HepG2 (cell line): ENCODE results near the gene ABCB6. TPM values are rescaled to one million over a fixed set of nuclear protein-coding genes. Genes with fewer than 3 reads are reported as not detected.

Experiments
- CAMTA2 ChIP-seq: sonication (generic); formaldehyde crosslinking; IDR thresholded peaks from 2 replicates; pipeline ENCODE4 v1.4.0; 2020; ENCODE audit warnings: mild to moderate bottlenecking, missing genetic modification reagents, borderline replicate concordance
- NFE2L1 ChIP-seq: sonication (generic); formaldehyde crosslinking; IDR thresholded peaks from 2 replicates; pipeline ENCODE4 v1.4.0; 2020; ENCODE audit warnings: missing genetic modification reagents, mild to moderate bottlenecking, borderline replicate concordance
- NR2F2 ChIP-seq: IDR thresholded peaks from 2 replicates; pipeline ENCODE4 v1.6.1; 2012; ENCODE audit warnings: low read depth, inconsistent platforms, borderline replicate concordance
- SNRNP70 ChIP-seq: fragments of 200-400 bp; formaldehyde crosslinking; IDR thresholded peaks from 2 replicates; pipeline ENCODE4 v1.6.1; 2017; ENCODE audit warnings: mild to moderate bottlenecking, low read depth, low read length, moderate library complexity
- ZBTB21 ChIP-seq: sonication (generic); formaldehyde crosslinking; IDR thresholded peaks from 2 replicates; pipeline ENCODE4 v1.4.0; 2020; ENCODE audit warnings: missing genetic modification reagents
- ZNF3 ChIP-seq: IDR thresholded peaks from 2 replicates; pipeline ENCODE4 v1.7.0; 2017; ENCODE audit warnings: inconsistent platforms
- ZNF430 ChIP-seq: sonication (generic); formaldehyde crosslinking; IDR thresholded peaks from 2 replicates; pipeline ENCODE4 v1.9.0; 2021; ENCODE audit warnings: mild to moderate bottlenecking, missing genetic modification reagents
- ZNF75D ChIP-seq: sonication (generic); formaldehyde crosslinking; IDR thresholded peaks from 2 replicates; pipeline ENCODE4 v1.8.1; 2023; ENCODE audit warnings: missing genetic modification reagents, mild to moderate bottlenecking, borderline replicate concordance
- ZNF766 ChIP-seq: sonication (generic); formaldehyde crosslinking; IDR thresholded peaks from 2 replicates; pipeline ENCODE4 v1.5.0; 2020; ENCODE audit warnings: missing genetic modification reagents, borderline replicate concordance
- polyA plus RNA-seq, 8 experiments: library from polyadenylated mRNA; depleted of rRNA in 3 of 8; stranded (reverse) in 7 of 8; unstranded in 1 of 8; fragments of >200 nt; fragmentation: Illumina TruSeq in 4 of 8; extraction: Trizol in 4 of 8; gene quantifications; 2 replicates each; pipeline versions ENCODE4 v1.2.1 to v1.2.3, GENCODE V29; 2011 to 2016; ENCODE audit warnings: low read depth in 4 of 8, missing spikeins in 1 of 8, mixed read lengths in 1 of 8; ENCODE audit not compliant: insufficient read depth in 1 of 8
- total RNA-seq, 5 experiments: library from RNA; depleted of rRNA; stranded (reverse); fragments of >200 nt; fragmentation: Illumina TruSeq; extraction: Trizol; gene quantifications; 2 replicates each; pipeline ENCODE4 v1.2.3, GENCODE V29; 2016; ENCODE audit warnings: low read depth in 1 of 5
- TF ChIP-seq, protein P1 (sequence below): sonication (generic); formaldehyde crosslinking; IDR thresholded peaks from 2 replicates; pipeline ENCODE4 v1.9.0; 2021; ENCODE audit warnings: missing genetic modification reagents, borderline replicate concordance
- TF ChIP-seq, protein P2 (sequence below): sonication (generic); formaldehyde crosslinking; IDR thresholded peaks from 2 replicates; pipeline ENCODE4 v1.4.0; 2020; ENCODE audit warnings: mild to moderate bottlenecking, missing genetic modification reagents
- TF ChIP-seq, protein P3 (sequence below): sonication (generic); formaldehyde crosslinking; IDR thresholded peaks from 2 replicates; pipeline ENCODE4 v1.4.0; 2020; ENCODE audit warnings: missing genetic modification reagents
- TF ChIP-seq, protein P4 (sequence below): sonication (generic); formaldehyde crosslinking; IDR thresholded peaks from 2 replicates; pipeline ENCODE4 v1.9.0; 2021; ENCODE audit warnings: mild to moderate bottlenecking, missing genetic modification reagents

ABCB6 gene
- total and polyA plus RNA-seq, 2 of the 13 experiments (the other 11 are each of a cell fraction or from before 2014, with no cell fraction given), result 91.1 to 137 TPM

DNA sequence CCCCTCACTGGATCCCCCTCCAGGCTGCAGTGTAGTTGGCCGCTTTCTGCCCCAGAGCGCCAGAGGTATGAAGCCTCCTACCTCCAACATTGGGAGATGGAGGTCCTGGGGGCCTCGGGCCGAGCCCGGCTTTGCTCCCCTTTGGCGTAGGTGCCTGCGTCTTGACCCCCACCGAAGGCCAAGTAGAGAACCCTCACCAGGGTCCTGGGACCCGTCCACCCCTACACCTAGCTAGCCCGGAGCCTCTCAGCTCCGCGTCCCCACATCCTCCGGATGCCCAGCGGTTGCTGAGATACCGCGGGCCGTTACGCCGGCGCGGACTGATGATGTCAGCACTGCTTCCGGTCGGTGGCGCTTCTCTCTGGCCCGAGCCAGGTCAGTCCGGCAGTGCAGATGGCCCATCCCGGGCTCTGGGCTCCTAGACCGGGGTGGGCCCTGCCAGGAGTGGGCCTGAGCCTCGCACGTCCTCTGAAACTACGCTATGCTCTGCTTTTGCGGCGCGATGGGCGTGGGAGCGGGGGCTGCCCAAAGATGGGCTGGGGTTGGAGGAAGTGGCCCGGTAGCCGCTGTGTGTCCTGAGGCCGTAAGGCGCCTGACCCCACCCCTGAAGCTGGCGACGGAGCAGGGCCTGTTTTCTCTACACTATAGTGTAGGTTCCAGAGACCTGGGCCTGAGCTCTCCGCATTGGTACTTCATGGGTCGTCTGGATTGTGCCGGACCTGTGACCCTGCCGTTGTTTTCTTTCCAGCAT lies 26.6 kb upstream of the ABCB6 start, which contains the start of the genes GLB1L and STK16 (continued):
- TF ChIP-seq ZNF430 (peak; percentile 91), SNRNP70 (no peak), ZBTB21 (CRISPR knock-in tag) (peak; percentile 42; the same call in 1 of the 2 replicates), NFE2L1 (no peak; the same call in 1 of the 2 replicates), NR2F2 (peak; percentile 46; the same call in 1 of the 2 replicates), ZNF75D (CRISPR knock-in tag) (no peak), ZNF3 (CRISPR knock-in tag) (0 out of 2 replicates have a peak, but pooled peaks have one; percentile 19), CAMTA2 (CRISPR knock-in tag) (peak; percentile 26; the same call in 1 of the 2 replicates), ZNF766 (CRISPR knock-in tag) (no peak; the same call in 1 of the 2 replicates)
- TF ChIP-seq, protein P1, sequence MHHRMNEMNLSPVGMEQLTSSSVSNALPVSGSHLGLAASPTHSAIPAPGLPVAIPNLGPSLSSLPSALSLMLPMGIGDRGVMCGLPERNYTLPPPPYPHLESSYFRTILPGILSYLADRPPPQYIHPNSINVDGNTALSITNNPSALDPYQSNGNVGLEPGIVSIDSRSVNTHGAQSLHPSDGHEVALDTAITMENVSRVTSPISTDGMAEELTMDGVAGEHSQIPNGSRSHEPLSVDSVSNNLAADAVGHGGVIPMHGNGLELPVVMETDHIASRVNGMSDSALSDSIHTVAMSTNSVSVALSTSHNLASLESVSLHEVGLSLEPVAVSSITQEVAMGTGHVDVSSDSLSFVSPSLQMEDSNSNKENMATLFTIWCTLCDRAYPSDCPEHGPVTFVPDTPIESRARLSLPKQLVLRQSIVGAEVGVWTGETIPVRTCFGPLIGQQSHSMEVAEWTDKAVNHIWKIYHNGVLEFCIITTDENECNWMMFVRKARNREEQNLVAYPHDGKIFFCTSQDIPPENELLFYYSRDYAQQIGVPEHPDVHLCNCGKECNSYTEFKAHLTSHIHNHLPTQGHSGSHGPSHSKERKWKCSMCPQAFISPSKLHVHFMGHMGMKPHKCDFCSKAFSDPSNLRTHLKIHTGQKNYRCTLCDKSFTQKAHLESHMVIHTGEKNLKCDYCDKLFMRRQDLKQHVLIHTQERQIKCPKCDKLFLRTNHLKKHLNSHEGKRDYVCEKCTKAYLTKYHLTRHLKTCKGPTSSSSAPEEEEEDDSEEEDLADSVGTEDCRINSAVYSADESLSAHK (CRISPR knock-in tag), result peak; percentile 75; the same call in 1 of the 2 replicates
- TF ChIP-seq, protein P2, sequence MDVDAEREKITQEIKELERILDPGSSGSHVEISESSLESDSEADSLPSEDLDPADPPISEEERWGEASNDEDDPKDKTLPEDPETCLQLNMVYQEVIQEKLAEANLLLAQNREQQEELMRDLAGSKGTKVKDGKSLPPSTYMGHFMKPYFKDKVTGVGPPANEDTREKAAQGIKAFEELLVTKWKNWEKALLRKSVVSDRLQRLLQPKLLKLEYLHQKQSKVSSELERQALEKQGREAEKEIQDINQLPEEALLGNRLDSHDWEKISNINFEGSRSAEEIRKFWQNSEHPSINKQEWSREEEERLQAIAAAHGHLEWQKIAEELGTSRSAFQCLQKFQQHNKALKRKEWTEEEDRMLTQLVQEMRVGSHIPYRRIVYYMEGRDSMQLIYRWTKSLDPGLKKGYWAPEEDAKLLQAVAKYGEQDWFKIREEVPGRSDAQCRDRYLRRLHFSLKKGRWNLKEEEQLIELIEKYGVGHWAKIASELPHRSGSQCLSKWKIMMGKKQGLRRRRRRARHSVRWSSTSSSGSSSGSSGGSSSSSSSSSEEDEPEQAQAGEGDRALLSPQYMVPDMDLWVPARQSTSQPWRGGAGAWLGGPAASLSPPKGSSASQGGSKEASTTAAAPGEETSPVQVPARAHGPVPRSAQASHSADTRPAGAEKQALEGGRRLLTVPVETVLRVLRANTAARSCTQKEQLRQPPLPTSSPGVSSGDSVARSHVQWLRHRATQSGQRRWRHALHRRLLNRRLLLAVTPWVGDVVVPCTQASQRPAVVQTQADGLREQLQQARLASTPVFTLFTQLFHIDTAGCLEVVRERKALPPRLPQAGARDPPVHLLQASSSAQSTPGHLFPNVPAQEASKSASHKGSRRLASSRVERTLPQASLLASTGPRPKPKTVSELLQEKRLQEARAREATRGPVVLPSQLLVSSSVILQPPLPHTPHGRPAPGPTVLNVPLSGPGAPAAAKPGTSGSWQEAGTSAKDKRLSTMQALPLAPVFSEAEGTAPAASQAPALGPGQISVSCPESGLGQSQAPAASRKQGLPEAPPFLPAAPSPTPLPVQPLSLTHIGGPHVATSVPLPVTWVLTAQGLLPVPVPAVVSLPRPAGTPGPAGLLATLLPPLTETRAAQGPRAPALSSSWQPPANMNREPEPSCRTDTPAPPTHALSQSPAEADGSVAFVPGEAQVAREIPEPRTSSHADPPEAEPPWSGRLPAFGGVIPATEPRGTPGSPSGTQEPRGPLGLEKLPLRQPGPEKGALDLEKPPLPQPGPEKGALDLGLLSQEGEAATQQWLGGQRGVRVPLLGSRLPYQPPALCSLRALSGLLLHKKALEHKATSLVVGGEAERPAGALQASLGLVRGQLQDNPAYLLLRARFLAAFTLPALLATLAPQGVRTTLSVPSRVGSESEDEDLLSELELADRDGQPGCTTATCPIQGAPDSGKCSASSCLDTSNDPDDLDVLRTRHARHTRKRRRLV (CRISPR knock-in tag), result 0 out of 2 replicates have a peak, but pooled peaks have one; percentile 82
- TF ChIP-seq, protein P3, sequence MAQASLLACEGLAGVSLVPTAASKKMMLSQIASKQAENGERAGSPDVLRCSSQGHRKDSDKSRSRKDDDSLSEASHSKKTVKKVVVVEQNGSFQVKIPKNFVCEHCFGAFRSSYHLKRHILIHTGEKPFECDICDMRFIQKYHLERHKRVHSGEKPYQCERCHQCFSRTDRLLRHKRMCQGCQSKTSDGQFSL (CRISPR knock-in tag), result peak; percentile 81
- TF ChIP-seq, protein P4, sequence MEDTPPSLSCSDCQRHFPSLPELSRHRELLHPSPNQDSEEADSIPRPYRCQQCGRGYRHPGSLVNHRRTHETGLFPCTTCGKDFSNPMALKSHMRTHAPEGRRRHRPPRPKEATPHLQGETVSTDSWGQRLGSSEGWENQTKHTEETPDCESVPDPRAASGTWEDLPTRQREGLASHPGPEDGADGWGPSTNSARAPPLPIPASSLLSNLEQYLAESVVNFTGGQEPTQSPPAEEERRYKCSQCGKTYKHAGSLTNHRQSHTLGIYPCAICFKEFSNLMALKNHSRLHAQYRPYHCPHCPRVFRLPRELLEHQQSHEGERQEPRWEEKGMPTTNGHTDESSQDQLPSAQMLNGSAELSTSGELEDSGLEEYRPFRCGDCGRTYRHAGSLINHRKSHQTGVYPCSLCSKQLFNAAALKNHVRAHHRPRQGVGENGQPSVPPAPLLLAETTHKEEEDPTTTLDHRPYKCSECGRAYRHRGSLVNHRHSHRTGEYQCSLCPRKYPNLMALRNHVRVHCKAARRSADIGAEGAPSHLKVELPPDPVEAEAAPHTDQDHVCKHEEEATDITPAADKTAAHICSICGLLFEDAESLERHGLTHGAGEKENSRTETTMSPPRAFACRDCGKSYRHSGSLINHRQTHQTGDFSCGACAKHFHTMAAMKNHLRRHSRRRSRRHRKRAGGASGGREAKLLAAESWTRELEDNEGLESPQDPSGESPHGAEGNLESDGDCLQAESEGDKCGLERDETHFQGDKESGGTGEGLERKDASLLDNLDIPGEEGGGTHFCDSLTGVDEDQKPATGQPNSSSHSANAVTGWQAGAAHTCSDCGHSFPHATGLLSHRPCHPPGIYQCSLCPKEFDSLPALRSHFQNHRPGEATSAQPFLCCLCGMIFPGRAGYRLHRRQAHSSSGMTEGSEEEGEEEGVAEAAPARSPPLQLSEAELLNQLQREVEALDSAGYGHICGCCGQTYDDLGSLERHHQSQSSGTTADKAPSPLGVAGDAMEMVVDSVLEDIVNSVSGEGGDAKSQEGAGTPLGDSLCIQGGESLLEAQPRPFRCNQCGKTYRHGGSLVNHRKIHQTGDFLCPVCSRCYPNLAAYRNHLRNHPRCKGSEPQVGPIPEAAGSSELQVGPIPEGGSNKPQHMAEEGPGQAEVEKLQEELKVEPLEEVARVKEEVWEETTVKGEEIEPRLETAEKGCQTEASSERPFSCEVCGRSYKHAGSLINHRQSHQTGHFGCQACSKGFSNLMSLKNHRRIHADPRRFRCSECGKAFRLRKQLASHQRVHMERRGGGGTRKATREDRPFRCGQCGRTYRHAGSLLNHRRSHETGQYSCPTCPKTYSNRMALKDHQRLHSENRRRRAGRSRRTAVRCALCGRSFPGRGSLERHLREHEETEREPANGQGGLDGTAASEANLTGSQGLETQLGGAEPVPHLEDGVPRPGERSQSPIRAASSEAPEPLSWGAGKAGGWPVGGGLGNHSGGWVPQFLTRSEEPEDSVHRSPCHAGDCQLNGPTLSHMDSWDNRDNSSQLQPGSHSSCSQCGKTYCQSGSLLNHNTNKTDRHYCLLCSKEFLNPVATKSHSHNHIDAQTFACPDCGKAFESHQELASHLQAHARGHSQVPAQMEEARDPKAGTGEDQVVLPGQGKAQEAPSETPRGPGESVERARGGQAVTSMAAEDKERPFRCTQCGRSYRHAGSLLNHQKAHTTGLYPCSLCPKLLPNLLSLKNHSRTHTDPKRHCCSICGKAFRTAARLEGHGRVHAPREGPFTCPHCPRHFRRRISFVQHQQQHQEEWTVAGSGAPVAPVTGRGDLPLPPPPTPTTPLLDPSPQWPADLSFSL (CRISPR knock-in tag), result no peak
